Stimulated activated CD8-positive, alpha-beta memory T cell treated with anti-CD3 and anti-CD28 coated beads, Interleukin-4, amount 100 ng/mL, for 24 hours (primary cell): ENCODE results near the gene TEKT5.
"Not testable (repeated sequence)": the region's sequence is repeated elsewhere in the genome, so short reads cannot be mapped to it uniquely, and the experiment has no call there.

Experiments
- DNase-seq: peaks from one replicate; pipeline ENCODE4 v3.0.0-alpha.2; 2020; ENCODE audit warnings: low read depth

The TEKT5 gene

DNA sequence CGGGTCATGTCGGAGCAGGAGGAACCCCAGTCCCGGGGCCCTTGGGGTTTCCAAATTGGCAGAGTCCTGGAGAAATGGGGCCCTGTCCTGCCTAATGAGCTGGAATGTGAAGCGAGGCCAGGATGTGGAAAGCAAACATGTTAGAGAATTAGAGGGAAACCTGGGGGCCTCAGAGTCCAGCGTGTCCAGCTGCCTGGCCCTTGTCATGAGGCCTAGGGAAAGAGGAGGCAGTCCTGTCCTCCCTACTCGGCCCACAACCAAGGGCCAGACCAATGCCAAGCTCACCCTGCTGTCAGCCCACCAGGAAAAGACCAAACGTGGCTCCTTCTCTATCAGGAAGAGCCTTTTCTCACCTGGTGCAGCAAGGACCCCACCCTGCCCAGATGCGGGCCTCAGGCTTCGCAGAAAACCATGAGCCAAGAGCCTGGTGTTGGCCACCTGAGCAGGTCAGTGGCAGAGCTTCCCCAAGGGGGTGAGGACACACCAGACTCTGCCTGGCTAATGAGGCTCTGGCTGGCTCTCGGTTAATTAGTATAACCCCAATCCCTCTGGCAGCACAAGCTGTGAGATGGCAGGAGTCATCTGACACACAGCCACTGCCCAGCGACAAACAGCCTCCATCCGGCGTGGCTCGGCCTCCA, 10.1 kb downstream of the TEKT5 start:
- no peak for DNase-seq

DNA sequence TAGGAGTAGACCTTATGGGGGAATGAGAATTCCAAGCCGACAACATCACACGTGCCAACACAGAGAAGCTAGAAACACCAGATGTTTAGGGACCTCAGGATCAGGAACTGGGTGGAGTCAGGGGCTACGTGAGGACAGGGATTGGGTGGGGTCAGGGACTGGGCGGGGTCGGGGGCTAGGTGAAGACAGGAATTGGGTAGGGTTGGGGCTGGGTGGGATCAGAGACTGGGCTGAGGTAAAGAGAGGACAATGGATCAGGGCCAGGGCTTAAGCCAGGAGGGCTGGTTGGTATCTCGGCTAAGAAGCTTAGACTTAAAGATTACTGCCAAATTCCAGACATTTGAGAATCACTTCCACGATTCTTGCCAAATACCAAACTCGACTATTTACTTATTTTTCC, 11.6 kb downstream of the TEKT5 start:
- no peak for DNase-seq

DNA sequence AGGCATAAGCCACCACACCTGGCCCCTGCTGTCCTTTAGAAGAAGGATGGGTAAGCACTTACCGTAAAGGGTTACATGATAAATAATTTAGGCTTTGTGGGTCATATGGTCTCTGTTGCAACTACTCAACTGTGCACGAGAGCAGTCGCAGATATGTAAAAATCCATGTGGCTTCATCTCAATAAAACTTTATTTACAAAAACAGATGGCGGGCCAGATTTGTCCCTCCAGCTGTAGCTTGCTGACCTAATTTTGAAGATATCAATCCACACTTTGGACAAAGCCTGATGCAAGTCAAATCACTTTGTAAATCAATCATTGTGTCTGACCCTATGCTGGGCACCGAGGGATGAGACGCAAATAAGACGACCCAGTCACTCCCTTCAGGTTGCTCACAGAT, 12.1 kb downstream of the TEKT5 start:
- no peak for DNase-seq

DNA sequence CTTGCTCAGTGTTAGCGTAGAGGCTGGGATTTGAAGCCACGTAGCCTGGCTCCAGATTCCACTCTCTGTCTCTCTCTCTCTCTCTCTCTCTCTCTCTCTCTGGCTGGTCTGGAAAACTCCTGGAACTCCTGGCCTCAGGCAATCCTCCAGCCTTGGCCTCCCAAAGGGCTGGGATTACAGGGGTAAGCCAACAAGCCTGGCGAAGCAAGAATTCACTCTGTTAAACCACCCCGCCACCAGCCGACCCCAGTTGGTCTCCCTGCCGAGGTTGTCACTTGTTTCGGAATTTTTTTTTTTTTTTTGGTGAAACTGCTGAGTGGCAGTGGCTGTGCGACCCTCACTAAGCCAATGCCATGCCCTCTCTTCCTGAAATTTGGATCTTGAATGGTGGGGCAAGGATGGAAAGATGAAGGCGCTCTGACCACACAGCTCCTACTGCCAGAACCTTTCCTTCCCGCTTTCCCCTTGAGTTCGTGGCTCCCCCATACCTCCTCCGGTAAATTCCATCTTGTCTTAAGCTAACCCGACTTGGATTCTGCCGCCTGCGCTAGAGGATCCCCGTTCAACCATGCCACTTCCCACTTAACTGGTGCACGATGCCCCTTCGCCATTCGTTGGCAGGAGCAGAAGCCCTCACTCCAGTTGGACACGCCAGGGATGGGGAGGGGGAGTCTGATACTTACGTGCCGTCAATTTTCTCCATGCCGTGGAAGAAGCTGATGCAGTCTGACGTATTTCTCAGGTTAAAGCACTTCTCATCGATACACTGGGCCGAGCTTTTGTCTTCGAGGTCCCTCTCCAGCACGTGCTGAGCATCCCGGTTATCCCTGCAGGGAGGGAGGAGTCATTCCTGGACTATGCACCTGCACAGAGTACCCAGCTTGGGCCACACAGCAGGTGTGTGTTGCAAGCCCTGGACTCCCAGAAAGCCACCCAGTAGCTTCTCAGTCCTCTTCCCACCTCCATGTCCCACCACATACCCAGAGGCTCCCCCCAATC, 13.1 kb downstream of the TEKT5 start:
- DNase-seq: no peak

DNA sequence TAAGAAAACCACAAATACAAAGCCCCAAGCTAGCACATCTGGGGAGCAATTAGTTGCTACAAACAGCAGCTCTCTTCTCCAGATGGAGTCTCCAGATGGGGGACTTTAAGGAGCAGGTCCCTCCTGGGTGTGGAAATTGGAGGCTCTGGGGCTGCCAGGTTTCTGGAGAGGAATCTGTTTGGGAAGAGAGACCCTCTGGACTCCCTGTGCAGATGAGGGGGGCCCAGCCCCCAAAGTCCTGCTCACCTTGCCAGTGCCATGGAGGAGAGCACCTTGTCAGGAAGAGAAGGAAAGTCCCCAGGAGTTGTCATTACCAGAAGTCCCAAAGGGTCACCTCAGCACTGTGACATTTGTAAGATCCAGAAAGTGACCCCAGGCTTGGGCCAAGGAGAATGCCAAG, 14.8 kb downstream of the TEKT5 start:
- no peak for DNase-seq

DNA sequence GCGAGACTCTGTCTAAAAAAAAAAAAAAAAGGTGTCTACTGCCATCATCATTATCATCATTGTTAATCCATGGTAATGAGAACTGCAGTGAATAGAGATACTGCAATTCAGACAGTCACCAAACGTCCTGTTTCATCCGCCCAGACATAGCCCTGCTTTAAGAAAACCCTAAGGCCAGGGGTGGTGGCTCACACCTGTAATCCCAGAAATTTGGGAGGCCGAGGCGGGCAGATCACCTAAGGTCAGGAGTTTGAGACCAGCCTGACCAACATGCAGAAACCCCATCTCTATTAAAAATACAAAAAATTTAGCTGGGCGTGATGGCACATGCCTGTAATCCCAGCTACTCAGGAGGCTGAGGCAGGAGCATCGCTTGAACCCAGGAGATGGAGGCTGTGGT, 15.3 kb downstream of the TEKT5 start:
- not testable (repeated sequence) for DNase-seq

DNA sequence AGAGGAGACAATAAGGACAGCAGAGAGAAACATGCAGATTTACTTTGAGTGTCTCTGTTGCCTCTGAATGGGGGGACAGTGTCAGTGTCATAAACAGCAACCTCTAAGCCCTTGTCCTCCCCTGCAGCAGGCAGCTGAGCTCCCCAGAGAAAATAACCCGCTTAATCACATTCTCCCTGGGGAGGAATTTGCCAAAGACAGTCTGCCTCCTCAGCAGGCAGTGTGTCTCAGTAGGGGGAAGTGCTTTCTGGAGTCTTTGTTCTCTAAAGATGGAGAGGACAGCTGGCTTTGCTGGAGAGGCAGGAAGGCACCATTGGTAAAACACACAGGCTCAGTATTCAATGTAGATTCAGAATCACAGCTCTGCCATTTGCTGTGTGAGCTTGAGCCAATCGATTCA, 16.1 kb downstream of the TEKT5 start:
- no peak for DNase-seq

DNA sequence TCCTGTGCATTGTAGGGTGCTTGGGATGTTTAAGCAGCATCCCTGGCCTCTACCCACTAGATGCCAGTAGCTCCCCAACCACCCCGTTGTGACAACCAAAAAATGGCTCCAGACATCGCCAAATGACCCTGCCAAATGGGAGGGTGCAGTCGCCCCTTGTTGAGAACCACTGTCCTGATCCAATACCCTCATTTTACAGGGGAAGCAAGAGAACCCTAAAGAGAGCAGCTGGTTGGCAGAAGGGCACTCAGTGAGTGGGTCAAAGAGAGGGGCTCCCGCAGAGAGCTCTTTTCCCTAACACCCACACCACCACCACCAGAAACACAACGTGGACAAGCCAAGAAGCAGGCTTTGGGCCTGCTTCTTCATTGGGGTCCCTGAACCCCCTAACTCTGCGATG, 18.4 kb downstream of the TEKT5 start:
- no peak for DNase-seq

DNA sequence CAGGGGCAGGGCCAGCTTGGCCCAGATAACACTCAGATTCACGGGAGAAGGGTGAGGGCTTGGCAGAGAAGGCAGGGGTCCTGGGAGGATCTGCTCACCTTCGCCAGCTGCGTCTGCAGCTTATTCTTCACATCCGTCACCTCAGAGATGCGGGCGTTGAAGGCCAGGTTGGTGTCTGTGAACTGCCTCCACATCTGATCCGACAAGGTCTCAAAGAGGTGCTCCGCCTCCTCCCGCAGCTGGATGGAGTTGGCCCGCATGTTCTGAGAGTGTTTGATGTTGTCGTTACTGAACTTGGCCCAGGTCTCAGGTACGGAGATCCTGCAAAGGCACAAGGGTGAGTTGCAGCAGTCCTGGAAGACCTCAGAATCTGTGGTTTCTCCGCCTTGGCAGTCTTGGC, 18.9 kb downstream of the TEKT5 start:
- DNase-seq: no peak

DNA sequence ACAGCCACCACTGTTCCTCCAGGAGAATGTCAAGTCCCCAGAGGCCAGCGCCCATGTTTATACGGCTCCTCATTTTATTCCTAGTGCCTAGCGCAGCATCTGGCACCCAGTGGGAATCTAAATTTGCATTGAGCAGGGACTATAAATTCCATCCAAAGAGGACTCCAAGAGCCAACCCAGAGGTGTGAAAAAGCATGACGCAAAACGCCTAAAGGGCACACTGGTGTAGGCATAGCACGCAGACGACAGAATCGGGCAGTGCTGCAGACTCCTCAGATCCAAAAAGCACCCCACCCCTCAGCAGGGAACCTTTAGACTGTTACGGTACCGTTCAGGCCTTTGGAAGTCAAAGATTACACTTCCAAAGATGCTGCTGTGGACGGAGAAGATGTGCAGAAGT, 19.5 kb downstream of the TEKT5 start:
- DNase-seq: no peak

DNA sequence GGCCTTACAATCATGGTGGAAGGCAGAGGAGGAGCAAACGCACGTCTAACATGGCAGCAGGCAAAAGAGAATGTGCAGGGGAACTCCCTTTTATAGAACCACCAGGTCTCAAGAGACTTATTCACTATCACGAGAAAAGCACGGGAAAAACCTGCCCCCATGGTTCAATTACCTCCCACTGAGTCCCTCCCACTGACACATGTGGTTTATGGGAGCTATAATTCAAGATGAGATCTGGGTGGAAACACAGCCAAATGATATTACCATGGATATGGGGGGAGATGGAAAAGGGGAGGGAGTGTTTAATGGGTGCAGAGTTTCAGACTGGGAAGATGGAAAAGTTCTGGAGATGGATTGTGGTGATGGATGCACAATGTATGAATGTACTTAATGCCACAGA, 23.0 kb downstream of the TEKT5 start:
- DNase-seq: no peak

DNA sequence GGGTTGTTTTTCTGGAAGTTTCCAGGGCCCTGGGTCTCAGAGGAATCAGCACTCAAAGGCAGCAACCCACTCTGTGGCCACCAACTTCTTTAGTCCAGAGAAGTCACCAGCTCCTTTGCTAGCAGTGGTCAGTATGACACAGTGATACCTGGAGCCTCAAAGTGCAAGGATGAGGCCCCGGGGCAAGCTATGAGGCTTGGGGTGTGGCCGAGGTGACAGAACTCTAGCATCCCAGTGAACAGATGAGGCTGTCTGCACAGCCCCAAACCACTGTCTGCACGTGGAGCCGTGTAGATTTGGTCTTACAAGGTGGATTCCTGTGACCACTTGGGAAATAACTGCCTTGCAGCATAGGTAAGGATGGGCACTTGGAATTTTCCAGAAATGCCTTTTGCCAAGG, 24.9 kb downstream of the TEKT5 start:
- DNase-seq: no peak

DNA sequence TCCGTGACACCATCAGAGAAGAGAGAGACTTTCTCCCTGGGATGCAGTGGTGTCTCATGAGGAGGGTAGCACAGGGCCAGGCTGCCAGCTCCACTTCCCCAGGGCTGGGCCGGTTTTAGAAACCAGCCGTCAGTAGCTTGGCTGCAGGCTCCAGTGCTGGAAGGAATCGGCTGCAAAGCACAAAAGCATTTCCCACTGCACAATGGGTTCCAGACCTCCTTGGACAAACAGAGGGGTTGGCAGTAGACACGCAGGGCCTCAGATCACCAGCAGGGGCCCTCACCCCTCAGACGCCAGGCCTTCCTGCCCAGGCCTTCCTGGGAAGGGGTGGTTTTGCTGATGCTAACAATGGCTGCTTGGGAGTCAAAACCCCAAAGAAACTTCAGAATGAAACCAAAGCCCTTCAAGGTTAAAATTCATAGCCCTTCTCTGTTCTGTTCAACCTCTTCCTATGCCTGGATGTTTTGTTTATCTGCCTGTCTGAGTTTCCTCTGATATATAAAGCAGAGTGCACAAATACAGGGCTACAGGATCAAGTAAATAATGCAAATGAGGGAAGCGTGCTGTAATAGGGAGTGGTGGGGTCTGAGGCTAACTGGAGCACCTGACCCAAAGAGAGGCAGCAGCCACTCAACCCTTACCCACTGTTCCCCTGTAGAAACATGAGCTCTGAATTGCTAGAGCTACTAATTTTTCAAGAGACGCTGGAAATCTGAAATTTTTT, 26.2 kb downstream of the TEKT5 start:
- no peak for DNase-seq

DNA sequence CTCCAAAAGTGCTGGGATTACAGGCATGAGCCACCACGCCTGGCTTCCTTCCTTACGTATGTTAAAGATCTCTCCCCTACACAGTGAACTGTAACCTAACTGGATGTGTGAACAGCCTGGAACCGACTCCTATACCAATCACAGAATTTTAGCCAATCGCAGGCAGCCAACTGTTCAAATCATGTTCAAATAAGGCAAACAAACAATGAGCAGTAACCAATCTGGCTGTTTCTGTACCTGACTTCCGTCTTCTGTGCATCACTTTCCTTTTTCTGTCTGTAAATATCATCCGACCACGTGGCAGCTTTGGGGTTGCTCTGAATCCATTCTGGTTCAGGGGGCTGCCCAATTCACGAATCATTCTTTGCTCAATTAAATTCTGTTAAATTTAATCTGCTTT, 27.5 kb downstream of the TEKT5 start:
- no peak for DNase-seq

DNA sequence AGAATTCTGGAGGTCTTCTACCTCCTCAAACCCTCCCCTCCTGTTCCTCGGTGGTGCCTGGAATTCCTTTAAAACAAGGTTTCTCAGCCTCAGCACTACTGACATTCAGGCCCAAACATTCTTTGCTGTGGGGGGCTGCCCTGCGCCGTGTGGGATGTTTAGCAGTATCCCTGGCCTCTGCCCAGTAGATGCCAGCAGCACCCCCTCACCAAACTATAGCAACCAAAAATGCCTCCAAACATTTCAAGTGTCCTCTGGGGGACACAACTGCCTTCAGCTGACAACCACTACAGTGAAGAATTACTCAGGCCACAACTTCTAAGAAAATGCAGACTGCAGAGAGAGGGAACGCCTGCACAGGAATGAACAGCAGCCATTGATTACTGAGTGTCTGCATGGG, 28.4 kb downstream of the TEKT5 start:
- DNase-seq: no peak

DNA sequence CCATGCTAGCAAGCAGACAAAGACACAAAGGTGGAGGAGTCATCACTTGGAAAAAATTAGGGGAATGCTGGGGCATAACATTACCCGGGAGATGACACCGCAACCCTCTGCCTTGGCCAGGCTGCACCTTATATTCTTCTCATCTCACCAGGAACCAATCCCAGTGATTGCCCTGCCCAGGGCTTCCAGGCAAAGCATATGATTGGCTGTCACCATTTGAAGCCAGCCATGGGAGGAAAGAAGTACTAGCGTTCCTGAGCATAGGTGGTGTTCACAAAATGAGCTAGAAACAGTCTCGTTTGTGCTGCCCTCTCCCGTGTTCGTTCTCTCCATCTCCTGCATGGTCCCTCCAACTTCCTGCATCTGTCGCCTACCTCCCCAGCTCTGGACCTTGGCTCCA, 29.6 kb downstream of the TEKT5 start:
- no peak for DNase-seq

DNA sequence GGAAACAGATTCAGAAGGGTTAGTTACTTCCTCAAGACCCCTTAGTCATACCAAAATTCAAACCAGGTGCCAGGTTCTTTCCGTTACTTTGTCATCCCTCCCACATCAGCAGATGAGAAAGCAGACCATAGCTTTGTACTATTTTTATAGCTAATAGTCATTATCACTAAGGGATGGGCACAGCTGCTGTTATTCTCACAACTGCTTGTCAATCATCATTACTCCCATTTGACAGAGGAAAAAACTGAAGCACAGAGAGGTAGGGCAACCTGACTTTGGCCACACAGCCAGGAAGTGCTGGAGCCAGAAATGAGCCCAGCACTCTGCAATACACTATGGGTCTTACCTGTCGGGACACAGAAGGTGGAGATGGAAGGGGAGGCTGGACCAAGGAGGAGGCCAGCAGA, 30.0 kb downstream of the TEKT5 start:
- no peak for DNase-seq

DNA sequence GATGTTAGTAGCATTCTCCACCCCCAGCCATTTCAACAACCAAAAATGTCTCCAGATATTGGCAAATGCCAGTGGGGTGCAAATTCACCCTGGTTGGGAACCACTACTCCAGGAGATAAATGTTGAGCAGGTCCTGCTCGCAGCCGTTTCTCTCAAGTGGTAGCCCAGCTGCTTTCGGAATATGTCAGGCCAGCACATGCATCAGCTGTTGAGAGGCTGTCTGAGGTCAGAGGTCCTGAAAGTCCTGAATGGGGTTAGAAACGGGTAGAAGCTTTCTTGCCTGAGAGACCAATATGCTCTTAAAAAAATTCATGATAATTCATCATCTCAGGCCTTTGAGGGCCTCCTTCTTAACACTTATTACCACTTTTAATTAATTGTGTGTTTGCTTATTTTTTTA, 31.0 kb downstream of the TEKT5 start:
- no peak for DNase-seq

DNA sequence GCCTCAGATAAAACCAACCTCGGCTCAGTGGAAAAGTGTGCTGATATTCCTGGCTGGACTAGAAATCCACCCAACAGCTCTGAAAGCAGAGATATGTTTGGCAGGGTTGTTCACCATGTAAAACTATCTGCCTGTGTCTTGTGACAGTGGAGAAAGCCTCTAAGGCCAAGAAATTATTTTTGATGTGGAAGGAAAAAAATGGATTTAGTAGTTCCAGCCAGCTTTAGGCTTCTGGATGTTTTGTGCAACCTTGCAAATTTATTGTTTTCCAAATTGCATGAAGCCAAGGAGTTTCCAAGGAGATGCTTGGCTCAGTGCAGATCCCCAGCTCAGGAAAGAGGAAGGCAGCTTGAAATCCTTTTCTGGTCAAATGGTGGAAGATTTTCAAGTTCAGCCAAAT, 31.6 kb downstream of the TEKT5 start:
- no peak for DNase-seq

DNA sequence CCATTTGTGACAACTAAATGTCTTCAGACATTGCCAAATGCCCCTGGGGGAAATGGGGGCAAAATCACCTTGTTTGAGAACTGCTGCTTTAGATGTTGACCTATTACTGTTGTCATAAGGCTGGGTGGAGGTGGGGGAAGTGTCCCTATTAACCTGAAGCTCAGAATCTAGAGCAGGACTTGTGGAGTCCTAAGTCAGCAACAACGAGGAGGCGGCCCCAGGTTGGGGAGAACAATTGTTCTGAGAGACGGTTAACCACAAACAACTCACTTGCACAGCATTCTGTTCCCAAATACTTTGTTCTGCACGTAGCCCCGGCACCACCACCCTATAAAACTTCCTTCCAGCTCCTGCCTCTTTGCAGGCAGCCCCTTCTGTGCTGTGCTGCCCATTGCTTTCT, 32.5 kb downstream of the TEKT5 start:
- no peak for DNase-seq

DNA sequence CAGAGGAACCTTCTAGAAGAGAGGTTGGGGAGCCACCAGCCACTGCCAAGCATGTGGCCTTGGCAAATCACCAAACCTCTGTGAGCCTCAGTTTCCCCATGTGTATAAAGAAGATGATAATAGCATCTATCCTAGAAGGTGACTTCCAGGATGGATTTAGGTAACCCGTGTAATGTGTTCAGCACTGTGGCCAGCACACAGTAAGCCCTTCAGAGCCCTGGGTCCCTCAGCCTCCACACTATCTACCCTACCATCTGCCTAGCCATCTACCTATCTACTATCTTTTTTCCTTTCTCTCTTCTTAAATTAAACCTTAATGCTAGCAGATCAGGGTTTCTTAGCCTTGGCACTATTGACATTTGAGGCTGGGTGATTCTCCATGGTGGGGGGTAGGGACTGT, 33.0 kb downstream of the TEKT5 start:
- no peak for DNase-seq

DNA sequence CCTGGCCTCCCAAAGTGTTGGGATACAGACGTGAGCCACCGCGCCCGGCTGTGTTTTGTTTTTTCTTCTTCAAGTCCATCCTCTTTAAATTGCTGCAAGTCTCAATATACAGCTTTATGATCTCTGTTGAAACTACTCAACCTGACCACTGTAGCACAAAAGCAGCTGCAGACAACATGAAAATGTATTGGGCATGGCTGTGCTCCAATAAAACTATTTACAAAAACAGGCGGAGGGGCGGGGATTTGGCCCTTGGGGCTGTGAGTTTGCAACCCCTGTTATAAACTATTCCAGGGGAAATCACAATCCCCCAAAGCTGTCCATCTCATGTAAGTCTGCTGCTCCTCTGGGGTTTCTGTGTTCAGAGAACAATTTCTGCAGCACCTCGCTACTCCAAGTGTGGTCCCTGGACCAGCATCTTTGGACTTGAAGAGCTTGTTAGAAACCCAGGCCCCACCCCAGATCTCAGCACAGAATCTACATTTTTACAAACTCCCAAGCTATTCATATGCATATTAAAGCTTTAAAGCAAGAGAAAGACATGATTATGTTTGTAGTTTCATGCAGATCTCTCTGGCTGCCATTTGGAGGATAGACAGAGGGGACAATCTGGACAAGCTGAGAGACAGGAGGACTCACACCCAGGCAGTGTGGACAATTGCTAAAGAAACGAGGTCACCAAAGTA, 33.6 kb downstream of the TEKT5 start:
- no peak for DNase-seq
